Measurements from ENCODE around the gene HDGFL3.

Gene HDGFL3

GRCh38 chr15:83129791-83130190 lies 77.8 kb downstream of the HDGFL3 start:
- DNase-seq: no peak

- peak in 2 of 56 donors; percentile 7 to 39 for DNase-seq
Observed at GRCh38 chr15:83127547-83128150, 80.0 kb downstream of the HDGFL3 start.

- no peak for DNase-seq
Observed at GRCh38 chr15:83123529-83123928, 84.1 kb downstream of the HDGFL3 start.

GRCh38 chr15:83119968-83120581 lies 87.5 kb downstream of the HDGFL3 start:
- DNase-seq: no peak

GRCh38 chr15:83118968-83119367 lies 88.7 kb downstream of the HDGFL3 start:
- DNase-seq: no peak

- no peak for DNase-seq
Observed at GRCh38 chr15:83118291-83118827, 89.3 kb downstream of the HDGFL3 start.

GRCh38 chr15:83115831-83116565 lies 91.6 kb downstream of the HDGFL3 start:
- DNase-seq: no peak

GRCh38 chr15:83115410-83115809 lies 92.2 kb downstream of the HDGFL3 start:
- DNase-seq: no peak

- DNase-seq: no peak
Observed at GRCh38 chr15:83114856-83115255, 92.8 kb downstream of the HDGFL3 start.

GRCh38 chr15:83113881-83114674 lies 93.5 kb downstream of the HDGFL3 start:
- no peak for DNase-seq

- DNase-seq: peak in 1 of 56 donors; percentile 17
Observed at GRCh38 chr15:83112956-83113299, 94.7 kb downstream of the HDGFL3 start.

- no peak for DNase-seq
Observed at GRCh38 chr15:83112233-83112955, 95.2 kb downstream of the HDGFL3 start.

GRCh38 chr15:83111149-83111548 lies 96.5 kb downstream of the HDGFL3 start:
- no peak for DNase-seq

- no peak for DNase-seq
Observed at GRCh38 chr15:83110381-83110780, 97.2 kb downstream of the HDGFL3 start.

- DNase-seq: no peak
Observed at GRCh38 chr15:83109532-83109931, 98.1 kb downstream of the HDGFL3 start.

- peak in 32 of 56 donors; percentile 5 to 61 (median 28) for DNase-seq
Observed at GRCh38 chr15:83108266-83109219, 99.1 kb downstream of the HDGFL3 start.

- DNase-seq: no peak
Observed at GRCh38 chr15:83107841-83108181, 99.8 kb downstream of the HDGFL3 start.

GRCh38 chr15:83106994-83107840 lies 100.4 kb downstream of the HDGFL3 start, which contains the start of gene TM6SF1:
Gene TM6SF1 (plus strand): TSS chr15:83107645. CDS start chr15:83107681, 36 bp downstream.
- DNase-seq: peak in 2 of 56 donors; percentile 13 to 32

GRCh38 chr15:83105440-83105839 lies 102.2 kb downstream of the HDGFL3 start:
- DNase-seq: no peak

Data from amygdala (tissue), 56 donors.